GM23338 (cell line): ENCODE data around the gene DCBLD2. TPM values are rescaled to one million over a fixed set of nuclear protein-coding genes. Genes with fewer than 3 reads are reported as not detected.
A peak's percentile ranks its signal among the peaks of the same experiment; 100 is the strongest.

Source experiments
- ATAC-seq: fragments of 200-7000 bp; cut with Tn5 transposase; 3 replicates; pipeline ENCODE4 v1.9.1; 2020
- DNase-seq: peaks from one replicate; pipeline ENCODE4 v3.0.0-alpha.2; 2015; ENCODE audit warnings: low spot score
- H2AFZ ChIP-seq: fragments of 200-600 bp; sonication (generic); 2 replicates; pipeline ENCODE4 v1.8.0; 2016; ENCODE audit warnings: antibody characterized with exemption, mild to moderate bottlenecking, moderate library complexity
- H3F3A ChIP-seq: fragments of 200-600 bp; sonication (generic); replicated peaks from 2 replicates; pipeline ENCODE4 v1.8.0; 2017; ENCODE audit warnings: antibody characterized with exemption, mixed run types, low read depth
- H3K27ac ChIP-seq: fragments of 200-600 bp; sonication (generic); 2 replicates; pipeline ENCODE4 v1.6.1; 2016; ENCODE audit warnings: low read depth
- H3K27me3 ChIP-seq: fragments of 200-600 bp; sonication (generic); 2 replicates; pipeline ENCODE4 v1.8.0; 2016; ENCODE audit warnings: mild to moderate bottlenecking, mixed run types, moderate library complexity; ENCODE audit not compliant: insufficient read depth
- H3K36me3 ChIP-seq: fragments of 200-600 bp; sonication (generic); 2 replicates; pipeline ENCODE4 v1.8.0; 2016; ENCODE audit warnings: mild to moderate bottlenecking; ENCODE audit not compliant: insufficient read depth
- H3K4me1 ChIP-seq: fragments of 200-600 bp; sonication (generic); 2 replicates; pipeline ENCODE4 v1.8.0; 2016; ENCODE audit warnings: mild to moderate bottlenecking, moderate library complexity; ENCODE audit not compliant: insufficient read depth
- H3K4me2 ChIP-seq: fragments of 200-600 bp; sonication (generic); 2 replicates; pipeline ENCODE4 v1.7.1; 2017; ENCODE audit warnings: mixed run types
- H3K4me3 ChIP-seq: fragments of 200-600 bp; sonication (generic); 2 replicates; pipeline ENCODE4 v1.6.1; 2016; ENCODE audit warnings: mixed run types
- H3K79me2 ChIP-seq: fragments of 200-600 bp; sonication (generic); replicated peaks from 2 replicates; pipeline ENCODE4 v1.8.0; 2017; ENCODE audit warnings: mild to moderate bottlenecking; ENCODE audit not compliant: insufficient read depth
- H3K9me2 ChIP-seq: fragments of 200-600 bp; sonication (generic); 2 replicates; pipeline ENCODE4 v1.8.0; 2017; ENCODE audit not compliant: insufficient read depth
- H4K20me1 ChIP-seq: fragments of 200-600 bp; sonication (generic); replicated peaks from 2 replicates; pipeline ENCODE4 v1.8.0; 2017; ENCODE audit warnings: mild to moderate bottlenecking; ENCODE audit not compliant: insufficient read depth
- H3K27ac Mint-ChIP-seq: 2 replicates; pipeline ENCODE4 v1.8.0; 2020; ENCODE audit warnings: inconsistent platforms, mild to moderate bottlenecking, moderate library complexity, mixed read lengths
- H3K27me3 Mint-ChIP-seq: 3 replicates; pipeline ENCODE4 v1.8.0; 2022; ENCODE audit warnings: low read depth, mild to moderate bottlenecking, moderate library complexity, mixed read lengths, inconsistent platforms; ENCODE audit not compliant: insufficient read depth, poor library complexity
- H3K36me3 Mint-ChIP-seq: 3 replicates; pipeline ENCODE4 v1.8.0; 2021; ENCODE audit warnings: low read depth, mild to moderate bottlenecking, inconsistent platforms, moderate library complexity, mixed read lengths
- H3K4me1 Mint-ChIP-seq: 3 replicates; pipeline ENCODE4 v1.8.0; 2020; ENCODE audit warnings: mild to moderate bottlenecking, inconsistent platforms, mixed read lengths
- H3K4me3 Mint-ChIP-seq: 3 replicates; pipeline ENCODE4 v1.8.0; 2021; ENCODE audit warnings: moderate library complexity, mild to moderate bottlenecking, inconsistent platforms, mixed read lengths
- H3K9me3 Mint-ChIP-seq: 3 replicates; pipeline ENCODE4 v1.8.0; 2020; ENCODE audit warnings: moderate library complexity, mild to moderate bottlenecking, inconsistent platforms, mixed read lengths
- CREB1 ChIP-seq: fragments of 250-450 bp; sonication (Bioruptor Pico); IDR thresholded peaks from 2 replicates; pipeline ENCODE4 v1.5.0; 2020; ENCODE audit warnings: low read depth, mild to moderate bottlenecking, moderate library complexity
- CTCF ChIP-seq, 2 experiments: fragments of 200-600 bp in 1 of 2; sonication (generic) in 1 of 2; conservative IDR thresholded peaks; 2 replicates each; pipeline versions ENCODE4 v1.5.1 to v1.6.1; 2016 to 2017; ENCODE audit warnings: antibody characterized with exemption in 2 of 2, low read depth in 2 of 2, mild to moderate bottlenecking in 2 of 2, moderate library complexity in 1 of 2
- ETS1 ChIP-seq: IDR thresholded peaks from 2 replicates; pipeline ENCODE4 v1.6.1; 2016; ENCODE audit warnings: antibody characterized with exemption
- EZH2 ChIP-seq: fragments of 200-600 bp; sonication (generic); IDR thresholded peaks from one replicate; pipeline ENCODE4 v1.8.0; 2017; ENCODE audit warnings: antibody characterized with exemption, mild to moderate bottlenecking, low read depth; ENCODE audit not compliant: unreplicated experiment
- EZH2phosphoT487 ChIP-seq: fragments of 200-600 bp; sonication (generic); IDR thresholded peaks from one replicate; pipeline ENCODE4 v1.8.1; 2018; ENCODE audit warnings: antibody characterized with exemption; ENCODE audit not compliant: unreplicated experiment
- JUNB ChIP-seq: IDR thresholded peaks from one replicate; pipeline ENCODE4 v1.6.1; 2016; ENCODE audit warnings: antibody characterized with exemption; ENCODE audit not compliant: unreplicated experiment
- NANOG ChIP-seq: IDR thresholded peaks from 2 replicates; pipeline ENCODE4 v1.6.1; 2016; ENCODE audit warnings: antibody characterized with exemption, borderline replicate concordance
- ZNF114 ChIP-seq: fragments of 250-450 bp; sonication (Bioruptor Pico); IDR thresholded peaks from 2 replicates; pipeline ENCODE4 v1.5.0; 2020; ENCODE audit warnings: mild to moderate bottlenecking, moderate library complexity
- ZNF331 ChIP-seq: fragments of 250-450 bp; sonication (Bioruptor Pico); IDR thresholded peaks from 2 replicates; pipeline ENCODE4 v1.5.0; 2020; ENCODE audit warnings: low read depth, mild to moderate bottlenecking, moderate library complexity
- polyA plus RNA-seq: library from polyadenylated mRNA; unstranded; fragments of >200 nt; fragmentation: Nextera tagmentation; extraction: Ambion mirVana; gene quantifications from 2 replicates; pipeline ENCODE4 v1.2.1, GENCODE V29; 2016
- total RNA-seq: library from RNA; depleted of rRNA; stranded (reverse); fragments of >200 nt; shearing (Covaris generic); gene quantifications from 2 replicates; pipeline ENCODE4 v1.2.3, GENCODE V29; 2014

The DCBLD2 gene
- total and polyA plus RNA-seq, 2 experiments from 2014 or later: 25.9 to 69.7 TPM

GRCh38 chr3:98824256-98824655 lies 77.2 kb downstream of the DCBLD2 start:
- TF ChIP-seq CTCF (conservative IDR thresholded peaks at IDR 0.05; ENCODE audit: low read depth in 2 of 2): peak in 1 of 2 experiments; percentile 44; a peak in 2 of 4 replicates
- no peak for TF ChIP-seq ETS1
- no peak overlapping the region for H3K4me3 Mint-ChIP-seq
- DNase-seq (peak; percentile 3), ATAC-seq (peak; percentile 47; the same call in 2 of the 3 replicates)
- peaks cover 7% of the 10 kb centered on the region; the same call in 1 of the 3 replicates for H3K36me3 Mint-ChIP-seq
- Histone ChIP-seq H3K4me1 (no peaks in the 10 kb centered on the region), H2AFZ (no peak overlapping the region), H3F3A (no peaks in the 10 kb centered on the region), H3K27me3 (no peaks in the 10 kb centered on the region), H3K27ac (no peak overlapping the region), H3K36me3 (no peaks in the 10 kb centered on the region), H3K9me2 (no peaks in the 10 kb centered on the region), H3K4me3 (no peak overlapping the region), H3K4me2 (no peak overlapping the region), H4K20me1 (no peaks in the 10 kb centered on the region), H3K79me2 (no peaks in the 10 kb centered on the region)
- no peak overlapping the region for H3K27ac Mint-ChIP-seq
- H3K4me1 Mint-ChIP-seq: peaks cover 5% of the 10 kb centered on the region; the same call in 2 of the 3 replicates
- H3K27me3 Mint-ChIP-seq: no peaks in the 10 kb centered on the region
- H3K9me3 Mint-ChIP-seq: 0 out of 3 replicates have a peak, but pooled peaks cover 2% of the 10 kb centered on the region

GRCh38 chr3:98823791-98824190 lies 77.7 kb downstream of the DCBLD2 start:
- Histone ChIP-seq H3K4me3 (no peak overlapping the region), H3K36me3 (no peaks in the 10 kb centered on the region), H2AFZ (no peak overlapping the region), H3K4me1 (no peaks in the 10 kb centered on the region), H3K27ac (no peak overlapping the region), H3F3A (no peaks in the 10 kb centered on the region), H3K79me2 (no peaks in the 10 kb centered on the region), H3K9me2 (no peaks in the 10 kb centered on the region), H3K27me3 (no peaks in the 10 kb centered on the region), H4K20me1 (no peaks in the 10 kb centered on the region), H3K4me2 (no peak overlapping the region)
- peaks cover 7% of the 10 kb centered on the region; the same call in 2 of the 3 replicates for H3K36me3 Mint-ChIP-seq
- peaks cover 5% of the 10 kb centered on the region; the same call in 2 of the 3 replicates for H3K4me1 Mint-ChIP-seq
- H3K4me3 Mint-ChIP-seq: no peak overlapping the region
- no peaks in the 10 kb centered on the region for H3K9me3 Mint-ChIP-seq
- no peak for ATAC-seq
- no peak for DNase-seq
- H3K27me3 Mint-ChIP-seq: no peaks in the 10 kb centered on the region
- H3K27ac Mint-ChIP-seq: no peak overlapping the region
- TF ChIP-seq EZH2phosphoT487 (no peak), JUNB (no peak), ZNF114 (CRISPR knock-in tag) (no peak), NANOG (no peak), ETS1 (no peak), CREB1 (CRISPR knock-in tag) (no peak), ZNF331 (CRISPR knock-in tag) (no peak), CTCF (conservative IDR thresholded peaks at IDR 0.05; ENCODE audit: low read depth in 2 of 2) (no peak), EZH2 (no peak)
